Panc1 (cell line): ENCODE data around the gene WWOX. TPM values are rescaled to one million over a fixed set of nuclear protein-coding genes. Genes with fewer than 3 reads are reported as not detected.

Source experiments
- ATAC-seq: fragments of 200-7000 bp; cut with Tn5 transposase; 2 replicates; pipeline ENCODE4 v1.9.1; 2020; ENCODE audit warnings: mild to moderate bottlenecking, moderate library complexity
- BruUV-seq: library from RNA; stranded (reverse); fragments of 400-500 nt; replicated peaks from 2 replicates; lab custom pipeline; 2021; lab: Mats Ljungman, UMichigan
- CTCF ChIA-PET: fragments of 300-600 bp; sonication (Branson Sonifier 250); formaldehyde crosslinking; loops from one replicate; lab custom pipeline; 2022; ENCODE audit warnings: antibody characterized with exemption; lab: Charles Lee
- POLR2A ChIA-PET: fragments of 300-600 bp; sonication (Branson Sonifier 250); formaldehyde crosslinking; loops from one replicate; lab custom pipeline; 2022; ENCODE audit warnings: antibody characterized with exemption; lab: Charles Lee
- DNase-seq: peaks from one replicate; pipeline ENCODE4 v3.0.0-alpha.2; 2010; ENCODE audit warnings: low read depth, low spot score
- H3K27ac ChIP-seq: 2 replicates; pipeline ENCODE4 v1.5.1; 2011; ENCODE audit warnings: mild to moderate bottlenecking, low read length, inconsistent platforms
- H3K27me3 ChIP-seq: fragments of 200-500 bp; sonication (Bioruptor generic); 2 replicates; pipeline ENCODE4 v1.6.0; 2014; ENCODE audit warnings: low read length, inconsistent platforms; ENCODE audit not compliant: control insufficient read depth, insufficient read depth
- H3K36me3 ChIP-seq: fragments of 200-500 bp; sonication (Bioruptor generic); 2 replicates; pipeline ENCODE4 v1.5.1; 2014; ENCODE audit warnings: inconsistent platforms, mild to moderate bottlenecking, low read length, moderate library complexity; ENCODE audit not compliant: control insufficient read depth, insufficient read depth
- H3K4me1 ChIP-seq: 2 replicates; pipeline ENCODE4 v1.5.1; 2011; ENCODE audit warnings: inconsistent platforms, mild to moderate bottlenecking, low read length, moderate library complexity; ENCODE audit not compliant: control insufficient read depth, insufficient read depth
- H3K4me3 ChIP-seq, 2 experiments: 2 replicates each; pipeline ENCODE4 v1.5.1; 2011 to 2012; ENCODE audit warnings: low read depth in 2 of 2, low read length in 2 of 2, mild to moderate bottlenecking in 2 of 2, inconsistent platforms in 1 of 2, moderate library complexity in 1 of 2
- H3K9me3 ChIP-seq: fragments of 200-500 bp; sonication (Bioruptor generic); 2 replicates; pipeline ENCODE4 v1.5.1; 2014; ENCODE audit warnings: low read depth, mild to moderate bottlenecking, inconsistent platforms, low read length, moderate library complexity; ENCODE audit not compliant: control insufficient read depth, insufficient read depth
- POLR2AphosphoS5 ChIP-seq: IDR thresholded peaks from 2 replicates; pipeline ENCODE4 v1.6.1; 2012; ENCODE audit warnings: mild to moderate bottlenecking, low read depth, low read length, moderate library complexity
- REST ChIP-seq, 2 experiments: IDR thresholded peaks; 2 replicates each; pipeline ENCODE4 v1.6.1; 2011 to 2012; ENCODE audit warnings: low read depth in 2 of 2, control low read depth in 1 of 2, low read length in 1 of 2, mild to moderate bottlenecking in 1 of 2, moderate library complexity in 1 of 2; ENCODE audit not compliant: insufficient read depth in 1 of 2
- SIN3A ChIP-seq: IDR thresholded peaks from 2 replicates; pipeline ENCODE4 v1.6.1; 2012; ENCODE audit warnings: low read depth, mild to moderate bottlenecking, low read length, moderate library complexity, borderline replicate concordance; ENCODE audit not compliant: insufficient read depth
- TCF7L2 ChIP-seq: IDR thresholded peaks from 2 replicates; pipeline ENCODE4 v1.6.1; 2011; ENCODE audit warnings: mild to moderate bottlenecking, low read depth, low read length, inconsistent platforms
- in situ Hi-C: cut with HindIII; loops from 2 replicates; pipeline ENCODE4 v1.10.0; 2016; ENCODE audit warnings: low sequenced_read_pairs, low pct_unique_long_range_greater_than_20kb
- intact Hi-C: fragments of 100-400 bp; cut with micrococcal nuclease; formaldehyde crosslinking; loops from one replicate; pipeline ENCODE4 v1.10.0; 2022; ENCODE audit not compliant: unreplicated experiment
- total RNA-seq: library from RNA; stranded (reverse); gene quantifications from one replicate; pipeline ENCODE4 v1.2.1, GENCODE V29; 2021; ENCODE audit not compliant: unreplicated experiment
- TF ChIP-seq, protein P1 (sequence below): fragments of 450-650 bp; IDR thresholded peaks from 2 replicates; pipeline ENCODE4 v1.5.1; 2017; ENCODE audit warnings: mild to moderate bottlenecking

The WWOX gene
- total RNA-seq, 1 experiment from 2014 or later = 12.5 TPM

- DNase-seq (no peak), ATAC-seq (no peak)
- POLR2A ChIA-PET = no interaction called here
- Histone ChIP-seq H3K4me3 (no peak overlapping the region), H3K36me3 (no peaks in the 10 kb centered on the region), H3K4me1 (no peaks in the 10 kb centered on the region), H3K9me3 (no peaks in the 10 kb centered on the region), H3K27ac (no peak overlapping the region), H3K27me3 (no peaks in the 10 kb centered on the region)
- TF ChIP-seq, protein P1, sequence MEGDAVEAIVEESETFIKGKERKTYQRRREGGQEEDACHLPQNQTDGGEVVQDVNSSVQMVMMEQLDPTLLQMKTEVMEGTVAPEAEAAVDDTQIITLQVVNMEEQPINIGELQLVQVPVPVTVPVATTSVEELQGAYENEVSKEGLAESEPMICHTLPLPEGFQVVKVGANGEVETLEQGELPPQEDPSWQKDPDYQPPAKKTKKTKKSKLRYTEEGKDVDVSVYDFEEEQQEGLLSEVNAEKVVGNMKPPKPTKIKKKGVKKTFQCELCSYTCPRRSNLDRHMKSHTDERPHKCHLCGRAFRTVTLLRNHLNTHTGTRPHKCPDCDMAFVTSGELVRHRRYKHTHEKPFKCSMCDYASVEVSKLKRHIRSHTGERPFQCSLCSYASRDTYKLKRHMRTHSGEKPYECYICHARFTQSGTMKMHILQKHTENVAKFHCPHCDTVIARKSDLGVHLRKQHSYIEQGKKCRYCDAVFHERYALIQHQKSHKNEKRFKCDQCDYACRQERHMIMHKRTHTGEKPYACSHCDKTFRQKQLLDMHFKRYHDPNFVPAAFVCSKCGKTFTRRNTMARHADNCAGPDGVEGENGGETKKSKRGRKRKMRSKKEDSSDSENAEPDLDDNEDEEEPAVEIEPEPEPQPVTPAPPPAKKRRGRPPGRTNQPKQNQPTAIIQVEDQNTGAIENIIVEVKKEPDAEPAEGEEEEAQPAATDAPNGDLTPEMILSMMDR = no peak
- TF ChIP-seq SIN3A (no peak), POLR2AphosphoS5 (no peak), REST (IDR thresholded peaks at IDR 0.05; ENCODE audit: insufficient read depth in 1 of 2, low read depth in 2 of 2, low read length in 1 of 2) (no peak), TCF7L2 (no peak)
- CTCF ChIA-PET = no interaction called here
- intact Hi-C loops (no loop called here), in situ Hi-C loops (no loop called here)
- no TSS peak for BruUV-seq
These were observed 299.9 kb downstream of the WWOX start for GRCh38 chr16:78399384-78399783.

GRCh38 chr16:78402833-78403232, 303.4 kb downstream of the WWOX start:
- intact Hi-C loops (no loop called here), in situ Hi-C loops (no loop called here)
- CTCF ChIA-PET = no interaction called here
- H3K9me3 ChIP-seq = no peaks in the 10 kb centered on the region
- no TSS peak for BruUV-seq
- ATAC-seq (no peak), DNase-seq (no peak)
- no peak overlapping the region for H3K27ac ChIP-seq
- H3K4me3 ChIP-seq = no peak overlapping the region
- H3K36me3 ChIP-seq = no peaks in the 10 kb centered on the region
- no peak for TF ChIP-seq TCF7L2
- TF ChIP-seq POLR2AphosphoS5 = no peak
- no peak for TF ChIP-seq REST (IDR thresholded peaks at IDR 0.05; ENCODE audit: insufficient read depth in 1 of 2, low read depth in 2 of 2, low read length in 1 of 2)
- TF ChIP-seq SIN3A = no peak
- TF ChIP-seq, protein P1 = no peak
- POLR2A ChIA-PET = no interaction called here
- H3K4me1 ChIP-seq = no peaks in the 10 kb centered on the region
- no peaks in the 10 kb centered on the region for H3K27me3 ChIP-seq
